HG02973 (cell line): Measurements from ENCODE around the gene TSC2.

ENCODE experiments used
- ATAC-seq: cut with Tn5 transposase; IDR thresholded peaks from one replicate; pipeline ENCODE4 v1.9.1; 2021; ENCODE audit warnings: moderate library complexity; ENCODE audit not compliant: unreplicated experiment

Gene TSC2

DNA sequence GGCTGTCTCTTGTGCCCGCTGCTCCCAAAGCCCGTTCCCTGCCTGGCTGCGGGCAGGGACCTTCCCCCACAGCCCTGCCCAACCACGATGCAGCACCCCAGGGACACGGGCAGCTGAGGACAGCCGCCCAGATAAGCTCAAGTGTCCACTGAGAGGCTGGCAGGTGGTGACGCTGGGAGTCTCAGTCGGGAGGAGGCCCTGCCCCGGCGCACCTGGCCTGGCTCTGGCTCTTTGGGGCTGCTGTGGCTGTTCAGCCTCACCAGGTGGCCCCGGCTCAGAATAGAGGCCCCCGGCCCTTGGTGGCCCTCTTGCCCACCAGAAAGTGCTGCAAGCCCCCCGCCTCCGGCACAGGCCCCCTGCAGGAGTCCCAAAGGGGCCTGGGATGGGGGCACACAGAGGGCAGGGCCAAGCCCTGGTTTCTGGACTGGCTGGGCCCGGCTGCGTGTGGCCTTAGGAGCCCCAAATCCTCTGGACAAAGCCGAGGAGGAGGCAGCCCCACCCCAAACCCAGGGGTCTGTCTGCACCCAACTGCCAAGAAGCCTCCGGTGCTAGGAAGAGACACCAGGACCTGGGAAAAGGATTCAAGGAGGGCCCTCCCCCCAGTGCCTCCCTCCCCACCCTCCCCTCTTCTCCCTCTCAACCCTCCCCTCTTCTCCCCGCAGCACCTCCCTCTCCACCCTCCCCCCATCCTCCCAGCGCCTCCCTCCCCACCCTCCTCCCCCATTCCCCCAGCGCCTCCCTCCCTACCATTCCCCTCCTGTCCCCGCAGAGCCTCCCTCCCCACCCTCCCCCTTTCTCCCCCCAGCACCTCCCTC is 5.4 kb upstream of the TSC2 start:
- ATAC-seq, result no peak

GRCh38 chr16:2042986-2043666 is 4.7 kb upstream of the TSC2 start:
- ATAC-seq, result no peak

DNA sequence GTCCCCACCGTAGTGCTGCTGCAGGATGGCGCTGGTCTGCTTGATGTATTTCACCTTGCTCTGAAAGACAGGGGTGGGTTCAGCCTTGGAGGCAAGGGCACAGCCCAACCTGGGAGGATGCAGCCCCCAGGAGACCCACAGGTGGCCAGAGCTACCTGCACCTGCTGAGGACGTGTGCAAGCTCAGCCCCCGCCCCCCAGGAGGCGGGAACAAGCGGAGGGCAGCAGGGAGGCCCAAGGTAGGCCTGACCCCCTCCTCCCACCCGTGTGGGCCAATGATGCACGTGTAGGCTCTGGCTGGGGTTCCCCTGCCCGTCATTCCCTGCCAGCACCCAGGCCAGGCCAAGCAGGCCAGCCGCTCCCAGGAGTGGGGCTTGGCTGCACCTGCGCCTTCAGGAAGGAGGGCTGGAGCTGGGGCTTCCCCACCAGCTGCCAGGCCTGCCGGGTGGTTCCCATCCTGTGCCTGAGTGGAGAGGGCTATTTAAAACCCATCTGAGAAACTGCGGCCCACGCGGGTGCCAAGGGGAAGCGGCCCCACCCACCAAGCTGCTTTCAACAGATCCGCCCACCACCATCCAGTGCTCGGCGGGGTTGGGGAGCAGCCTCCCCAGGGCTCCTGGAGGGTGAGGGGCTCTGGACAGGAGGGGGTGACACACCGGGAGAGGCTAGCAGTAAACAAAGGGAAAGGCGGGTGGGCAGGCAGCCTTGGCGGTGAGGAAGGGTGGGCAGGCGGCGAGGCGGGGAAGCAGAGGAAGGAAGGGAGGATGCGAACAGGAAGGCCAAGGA is 3.9 kb upstream of the TSC2 start:
- no peak for ATAC-seq

GRCh38 chr16:2044541-2044940 is 3.2 kb upstream of the TSC2 start:
- no peak for ATAC-seq

- ATAC-seq, result no peak
Observed at GRCh38 chr16:2045965-2046892, 1.6 kb upstream of the TSC2 start.

- ATAC-seq, result no peak
Observed at GRCh38 chr16:2046893-2047329, 874 bp upstream of the TSC2 start.

DNA sequence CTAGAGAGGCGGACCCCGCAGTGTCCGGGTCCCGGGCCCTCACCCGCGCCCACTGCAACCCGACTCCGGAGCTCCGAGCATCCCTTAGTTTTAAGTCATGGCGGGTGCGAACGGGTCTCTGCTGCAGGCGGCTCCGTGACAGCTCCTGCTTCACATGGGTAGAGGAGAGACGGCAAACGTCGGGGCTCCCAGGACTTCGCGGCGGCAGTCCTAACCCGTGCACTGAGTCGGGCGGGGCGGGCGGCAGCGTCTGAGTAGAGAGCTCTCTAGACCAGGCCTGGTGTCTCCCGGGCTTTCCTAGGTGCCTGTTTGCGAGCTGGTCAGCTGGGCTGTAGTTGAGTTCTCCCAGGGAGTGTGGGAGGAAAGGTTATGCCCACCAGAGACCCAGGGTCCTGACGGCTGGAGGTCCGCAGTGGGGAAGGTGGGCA is 345 bp downstream of the TSC2 start:
- ATAC-seq, result no peak

GRCh38 chr16:2053211-2053610 is 5.4 kb downstream of the TSC2 start:
- no peak for ATAC-seq

GRCh38 chr16:2053897-2054296 is 6.1 kb downstream of the TSC2 start:
- no peak for ATAC-seq

- no peak for ATAC-seq
Observed at GRCh38 chr16:2054543-2055245, 6.9 kb downstream of the TSC2 start.

GRCh38 chr16:2056077-2056476 is 8.3 kb downstream of the TSC2 start:
- no peak for ATAC-seq

DNA sequence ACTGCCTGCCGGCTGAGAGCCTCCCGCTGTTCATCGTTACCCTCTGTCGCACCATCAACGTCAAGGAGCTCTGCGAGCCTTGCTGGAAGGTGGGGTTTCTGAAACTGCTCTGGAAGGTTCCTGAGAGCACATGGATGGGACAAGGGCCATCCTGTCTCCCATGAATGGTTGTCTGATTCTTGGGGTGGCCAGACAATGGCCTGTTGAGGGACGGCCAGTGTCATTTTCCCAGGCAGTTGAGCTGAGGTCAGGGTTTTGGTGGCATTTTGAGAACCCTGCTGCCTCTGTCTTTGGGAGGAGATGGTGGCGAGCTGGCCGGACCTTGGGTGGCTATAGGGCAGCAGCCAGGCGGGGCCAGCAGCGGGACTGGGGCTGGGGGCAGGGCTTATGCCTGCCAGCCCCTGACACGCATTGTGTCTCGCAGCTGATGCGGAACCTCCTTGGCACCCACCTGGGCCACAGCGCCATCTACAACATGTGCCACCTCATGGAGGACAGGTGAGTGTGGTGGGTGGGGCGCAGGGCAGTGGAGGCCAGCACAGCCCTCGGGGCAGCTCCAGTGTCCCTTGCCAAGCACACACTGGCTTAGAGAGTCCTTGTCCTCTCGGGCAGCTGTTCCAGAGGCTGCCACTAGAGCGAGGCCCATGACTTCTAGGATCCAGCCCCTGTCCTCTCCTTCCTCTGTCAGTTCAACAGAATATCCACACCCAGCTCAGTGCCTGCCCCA is 9.1 kb downstream of the TSC2 start:
- no peak for ATAC-seq

DNA sequence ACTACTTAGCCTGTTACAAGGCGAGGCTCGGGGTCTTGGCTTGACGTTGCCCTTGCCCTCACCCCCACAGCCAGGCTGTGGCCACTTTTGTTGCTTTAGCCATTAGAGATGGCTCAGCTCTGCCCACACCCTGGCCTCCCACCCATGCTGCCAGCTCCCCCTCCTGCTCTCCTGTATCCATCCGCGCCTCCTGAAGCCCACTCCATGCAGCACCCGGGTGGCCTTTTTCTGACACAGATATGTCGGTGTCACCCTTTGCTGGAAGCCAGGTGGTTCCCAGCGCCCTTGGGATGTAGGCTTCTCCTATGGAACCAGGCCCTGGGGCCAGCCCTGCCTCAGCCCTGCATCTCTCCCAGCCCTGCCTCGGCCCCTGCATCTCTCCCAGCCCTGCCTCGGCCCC is 9.7 kb downstream of the TSC2 start:
- no peak for ATAC-seq

DNA sequence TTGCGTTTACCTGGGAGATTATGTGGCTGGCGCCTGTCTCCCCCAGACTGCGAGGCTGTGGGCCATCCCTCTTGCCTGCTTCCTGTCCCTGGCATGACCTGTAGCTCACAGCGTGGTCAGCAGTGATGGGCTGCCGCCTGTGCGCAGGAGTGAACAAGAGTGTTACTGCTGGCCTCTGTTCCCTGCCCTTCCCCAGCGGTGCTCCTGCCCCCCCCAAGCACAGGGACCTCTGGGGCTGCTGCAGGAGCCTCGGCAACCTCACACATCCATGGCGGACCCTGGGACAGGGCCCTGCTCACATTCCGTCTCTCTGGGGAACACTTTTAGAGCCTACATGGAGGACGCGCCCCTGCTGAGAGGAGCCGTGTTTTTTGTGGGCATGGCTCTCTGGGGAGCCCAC is 10.6 kb downstream of the TSC2 start:
- ATAC-seq, result no peak

- ATAC-seq, result no peak
Observed at GRCh38 chr16:2058872-2059271, 11.1 kb downstream of the TSC2 start.

GRCh38 chr16:2060346-2060745 is 12.6 kb downstream of the TSC2 start:
- ATAC-seq, result no peak

GRCh38 chr16:2061023-2061422 is 13.2 kb downstream of the TSC2 start:
- ATAC-seq, result no peak

DNA sequence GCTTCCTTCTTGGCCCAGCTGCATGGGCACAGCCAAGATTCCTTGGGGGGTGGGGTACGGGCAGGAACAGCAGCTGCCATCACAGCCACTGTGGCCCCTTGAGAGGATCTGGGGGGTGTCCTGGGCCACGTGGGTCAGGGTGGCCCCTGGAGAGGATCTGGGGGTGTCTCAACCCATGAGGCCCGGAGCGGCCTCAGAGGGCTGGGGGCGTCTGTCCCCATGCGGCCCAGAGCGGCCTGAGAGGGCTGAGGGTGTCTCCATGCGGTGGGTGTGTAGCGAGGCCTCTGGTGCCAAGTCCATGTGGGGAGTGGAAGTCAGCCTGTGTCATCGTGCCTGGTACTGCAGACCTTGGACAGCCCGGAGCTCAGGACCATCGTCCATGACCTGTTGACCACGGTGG is 13.7 kb downstream of the TSC2 start:
- ATAC-seq, result no peak

GRCh38 chr16:2062801-2063200 is 15.0 kb downstream of the TSC2 start:
- no peak for ATAC-seq
